GM21515 (cell line): Measurements from ENCODE around the gene DALRD3.
A peak's percentile ranks its signal among the peaks of the same experiment; 100 is the strongest.

Experiments
- ATAC-seq: cut with Tn5 transposase; IDR thresholded peaks from one replicate; pipeline ENCODE4 v1.9.1; 2021; ENCODE audit not compliant: unreplicated experiment

The DALRD3 gene, protein sequence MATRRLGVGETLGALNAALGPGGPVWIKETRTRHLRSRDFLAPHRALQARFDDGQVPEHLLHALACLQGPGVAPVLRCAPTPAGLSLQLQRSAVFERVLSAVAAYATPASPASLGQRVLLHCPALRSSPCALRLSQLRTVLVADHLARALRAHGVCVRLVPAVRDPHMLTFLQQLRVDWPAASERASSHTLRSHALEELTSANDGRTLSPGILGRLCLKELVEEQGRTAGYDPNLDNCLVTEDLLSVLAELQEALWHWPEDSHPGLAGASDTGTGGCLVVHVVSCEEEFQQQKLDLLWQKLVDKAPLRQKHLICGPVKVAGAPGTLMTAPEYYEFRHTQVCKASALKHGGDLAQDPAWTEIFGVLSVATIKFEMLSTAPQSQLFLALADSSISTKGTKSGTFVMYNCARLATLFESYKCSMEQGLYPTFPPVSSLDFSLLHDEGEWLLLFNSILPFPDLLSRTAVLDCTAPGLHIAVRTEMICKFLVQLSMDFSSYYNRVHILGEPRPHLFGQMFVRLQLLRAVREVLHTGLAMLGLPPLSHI

DNA sequence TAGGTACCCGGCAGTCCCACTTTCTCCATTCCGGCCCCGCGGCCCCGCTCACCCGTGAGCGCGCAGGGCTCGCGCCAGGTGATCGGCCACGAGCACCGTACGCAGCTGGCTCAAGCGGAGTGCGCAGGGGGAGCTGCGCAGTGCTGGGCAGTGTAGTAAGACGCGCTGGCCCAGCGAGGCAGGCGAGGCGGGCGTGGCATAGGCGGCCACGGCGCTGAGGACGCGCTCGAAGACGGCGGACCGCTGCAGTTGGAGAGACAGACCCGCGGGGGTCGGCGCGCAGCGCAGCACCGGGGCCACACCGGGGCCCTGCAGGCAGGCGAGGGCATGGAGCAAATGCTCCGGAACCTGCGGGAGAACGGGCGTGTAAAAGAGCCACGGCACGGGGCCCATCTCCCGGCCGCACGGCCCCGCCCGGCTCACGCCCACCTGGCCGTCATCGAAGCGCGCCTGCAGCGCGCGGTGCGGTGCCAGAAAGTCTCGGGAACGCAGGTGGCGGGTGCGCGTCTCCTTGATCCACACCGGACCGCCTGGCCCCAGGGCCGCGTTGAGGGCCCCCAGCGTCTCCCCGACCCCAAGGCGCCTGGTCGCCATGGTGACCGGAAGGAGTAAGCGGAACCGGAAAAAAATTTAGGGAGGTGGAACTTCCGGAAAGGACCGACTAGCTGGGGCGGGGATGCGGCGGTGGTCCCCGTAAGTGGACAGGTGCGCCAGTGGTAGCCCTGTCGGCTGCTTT lies at the start of gene DALRD3:
DALRD3 (minus strand) TSS at position 610 of the 736 bp plus-strand sequence; CDS start at position 594, 16 bp downstream.
- ATAC-seq: no peak

DNA sequence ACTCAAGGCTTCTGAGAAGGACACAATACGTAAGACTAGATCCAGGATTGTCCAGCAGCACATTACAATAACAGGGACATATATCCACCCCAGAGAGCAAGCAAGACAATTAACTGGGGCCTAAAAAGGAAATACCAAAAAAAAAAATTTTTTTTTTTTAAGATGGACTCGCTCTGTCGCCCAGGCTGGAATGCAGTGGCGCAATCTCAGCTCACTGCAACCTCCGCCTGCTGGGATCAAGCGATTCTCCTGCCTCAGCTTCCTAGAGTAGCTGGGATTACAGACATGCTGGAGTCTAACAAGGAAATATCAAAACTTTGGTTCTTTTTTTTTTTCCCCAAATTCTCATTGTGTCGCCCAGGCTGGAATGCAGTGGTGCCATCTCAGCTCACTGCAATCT lies 39.6 kb upstream of the DALRD3 start:
- no peak for ATAC-seq

DNA sequence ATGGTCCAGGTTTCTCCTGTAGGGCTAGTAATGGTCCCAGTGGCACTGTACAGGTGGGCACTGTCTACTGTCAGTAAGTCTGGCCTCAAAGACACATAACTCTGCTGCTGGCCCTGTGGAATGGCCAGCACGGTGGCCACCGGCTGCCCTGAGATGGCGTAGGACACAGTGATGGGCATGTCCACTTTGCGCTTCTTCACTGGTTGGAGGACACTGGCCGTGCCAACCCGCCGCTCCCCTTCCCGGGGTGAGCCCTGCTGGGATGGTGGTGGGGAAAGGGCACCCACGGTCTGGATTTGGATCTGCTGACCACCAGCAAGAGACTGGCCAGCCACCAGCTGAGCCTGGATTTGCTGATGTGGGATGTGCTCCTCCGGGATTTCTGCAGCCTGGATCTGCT lies 38.9 kb upstream of the DALRD3 start:
- ATAC-seq: no peak

DNA sequence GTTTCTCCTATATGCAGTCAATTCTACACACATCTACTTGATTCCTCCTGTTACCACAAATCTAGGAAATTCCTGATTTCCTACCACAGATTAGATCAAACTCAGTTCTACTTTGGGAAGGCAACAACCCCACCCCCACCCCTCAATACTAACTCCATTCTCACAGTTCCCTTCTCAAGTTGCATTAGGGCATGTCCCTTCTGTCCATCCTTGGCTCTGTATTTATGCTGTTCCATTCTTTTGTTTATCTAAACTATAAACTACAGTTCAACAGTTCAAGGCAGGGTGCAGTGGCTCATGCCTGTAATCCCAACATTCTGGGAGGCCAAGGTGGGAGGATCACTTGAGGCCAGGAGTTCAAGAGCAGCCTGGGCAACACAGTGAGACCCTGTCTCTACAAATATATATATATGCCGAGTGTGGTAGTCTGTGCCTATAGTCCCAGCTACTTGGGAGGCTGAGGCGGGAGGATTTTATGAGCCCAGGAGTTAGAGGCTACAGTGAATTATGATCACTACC lies 36.0 kb upstream of the DALRD3 start:
- no peak for ATAC-seq

DNA sequence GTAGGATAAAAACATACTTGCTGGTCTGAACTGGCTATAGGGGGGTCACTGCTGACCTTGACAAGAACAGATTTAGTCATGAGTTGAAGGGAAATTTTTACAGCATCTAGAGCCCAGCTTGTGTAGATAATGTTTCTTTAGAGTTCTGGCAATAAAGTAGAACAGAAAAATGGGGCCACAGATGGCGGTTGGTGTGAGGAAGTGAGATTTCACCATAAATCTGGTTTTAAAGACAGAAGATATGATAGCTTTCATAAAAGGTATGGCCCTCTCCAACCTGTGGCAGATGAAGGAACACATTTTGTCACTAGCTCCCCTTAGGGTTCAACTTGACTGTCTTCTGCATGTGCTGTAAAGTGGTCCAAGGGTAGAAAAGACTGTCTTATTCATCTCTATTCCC lies 35.2 kb upstream of the DALRD3 start:
- ATAC-seq: no peak

DNA sequence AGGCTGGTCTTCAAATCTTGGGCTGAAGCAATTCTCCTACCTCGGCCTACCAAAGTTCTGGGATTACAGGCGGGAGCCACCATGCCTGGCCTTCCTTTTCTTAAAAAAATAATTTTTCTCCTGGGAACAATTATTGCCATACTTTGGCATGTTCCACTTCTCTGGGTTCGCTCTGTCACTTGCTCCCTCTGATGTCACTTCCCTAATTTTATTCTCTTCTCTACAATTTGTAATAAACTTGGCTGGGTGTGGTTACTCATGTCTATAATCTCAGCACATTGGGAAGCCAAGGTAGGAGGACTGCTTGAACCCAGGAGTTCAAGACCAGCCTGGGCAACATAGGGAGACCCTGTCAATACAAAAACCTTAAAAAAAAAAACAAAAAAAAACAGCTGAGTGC lies 16.9 kb upstream of the DALRD3 start:
- ATAC-seq: no peak

DNA sequence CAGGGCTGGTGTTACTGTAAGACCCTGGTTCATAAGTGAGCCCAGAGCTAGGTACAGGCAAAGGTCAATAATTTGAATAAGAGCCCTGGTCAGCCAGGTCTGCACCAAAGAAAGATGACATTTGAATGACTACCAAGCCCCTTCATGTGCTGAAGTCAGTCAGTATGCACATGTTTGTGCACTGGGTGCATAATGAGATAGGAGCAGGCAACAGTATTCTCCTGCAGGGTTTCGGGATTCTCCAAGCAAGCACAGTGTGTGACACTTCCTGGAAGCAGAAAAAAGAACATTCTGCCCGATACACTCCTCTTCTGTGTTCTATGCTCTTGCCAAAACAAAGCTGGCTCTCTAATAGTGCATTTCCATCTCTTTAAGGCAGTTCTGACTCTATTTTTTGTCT lies 16.3 kb upstream of the DALRD3 start:
- ATAC-seq: no peak

DNA sequence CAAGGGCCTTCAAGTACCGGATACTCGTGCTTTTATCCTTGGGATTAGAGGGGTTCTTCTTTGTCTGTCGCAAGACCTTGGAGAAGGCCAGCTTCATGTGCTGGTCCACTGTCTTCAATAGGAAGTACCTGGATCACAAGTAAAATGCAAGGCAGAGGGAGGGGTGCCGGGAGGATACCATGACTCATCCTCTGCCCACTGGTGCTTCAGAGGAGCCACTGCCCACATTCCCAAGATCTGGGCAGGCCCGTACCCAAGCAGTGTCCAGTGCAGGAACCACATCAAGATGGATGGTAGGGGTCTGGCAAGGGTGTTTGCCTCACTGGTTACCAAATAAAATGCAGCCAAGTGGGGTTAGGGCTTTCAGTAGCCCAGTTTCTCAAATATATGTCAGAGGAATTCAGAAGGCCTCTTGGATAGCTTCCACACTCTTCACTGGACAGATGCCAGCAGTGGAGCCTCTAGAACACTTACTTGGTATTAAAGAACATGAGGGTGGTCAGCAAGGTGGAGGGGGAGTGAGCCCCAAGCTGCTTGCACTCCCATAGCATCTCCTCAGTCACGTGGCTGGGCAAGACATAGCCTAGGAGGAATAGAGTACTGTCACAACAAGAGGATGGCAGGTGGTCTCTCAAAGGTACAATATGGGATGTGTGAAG lies 14.4 kb upstream of the DALRD3 start:
- no peak for ATAC-seq

DNA sequence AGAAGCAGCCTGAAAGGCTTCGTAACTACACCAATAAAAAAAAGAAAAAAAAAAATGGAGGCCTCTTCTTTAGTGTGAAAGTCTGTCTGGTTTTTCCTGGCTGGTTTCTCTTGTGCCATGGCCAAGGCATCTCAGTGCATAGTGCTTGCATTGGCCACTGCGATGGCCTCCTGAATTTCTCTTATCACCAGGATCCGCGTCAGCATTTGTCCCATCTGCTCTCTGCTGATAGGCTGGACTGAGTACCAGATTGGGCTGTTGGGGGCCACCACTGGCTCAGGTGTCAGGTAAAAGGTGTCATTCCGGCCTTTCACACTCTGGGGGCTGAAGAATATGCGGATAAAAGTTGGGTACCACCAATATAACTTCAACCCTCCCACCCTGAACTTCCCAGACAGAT lies 11.9 kb upstream of the DALRD3 start:
- no peak for ATAC-seq

DNA sequence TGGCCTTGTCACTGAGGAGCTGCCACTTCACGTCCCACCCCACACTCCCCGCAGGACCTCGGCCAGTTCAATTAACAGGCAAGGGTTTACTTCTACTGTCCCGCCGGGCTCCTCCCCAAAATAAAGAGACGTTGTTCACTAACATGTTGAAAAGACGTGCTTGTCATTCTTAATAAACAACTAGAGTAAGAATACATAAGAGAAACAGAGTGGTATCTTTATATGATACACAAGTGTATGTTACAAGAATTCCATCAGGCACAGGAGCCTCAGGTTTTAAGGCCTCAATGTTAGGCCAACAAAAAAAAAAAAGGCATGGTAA lies 11.1 kb upstream of the DALRD3 start:
- no peak for ATAC-seq

DNA sequence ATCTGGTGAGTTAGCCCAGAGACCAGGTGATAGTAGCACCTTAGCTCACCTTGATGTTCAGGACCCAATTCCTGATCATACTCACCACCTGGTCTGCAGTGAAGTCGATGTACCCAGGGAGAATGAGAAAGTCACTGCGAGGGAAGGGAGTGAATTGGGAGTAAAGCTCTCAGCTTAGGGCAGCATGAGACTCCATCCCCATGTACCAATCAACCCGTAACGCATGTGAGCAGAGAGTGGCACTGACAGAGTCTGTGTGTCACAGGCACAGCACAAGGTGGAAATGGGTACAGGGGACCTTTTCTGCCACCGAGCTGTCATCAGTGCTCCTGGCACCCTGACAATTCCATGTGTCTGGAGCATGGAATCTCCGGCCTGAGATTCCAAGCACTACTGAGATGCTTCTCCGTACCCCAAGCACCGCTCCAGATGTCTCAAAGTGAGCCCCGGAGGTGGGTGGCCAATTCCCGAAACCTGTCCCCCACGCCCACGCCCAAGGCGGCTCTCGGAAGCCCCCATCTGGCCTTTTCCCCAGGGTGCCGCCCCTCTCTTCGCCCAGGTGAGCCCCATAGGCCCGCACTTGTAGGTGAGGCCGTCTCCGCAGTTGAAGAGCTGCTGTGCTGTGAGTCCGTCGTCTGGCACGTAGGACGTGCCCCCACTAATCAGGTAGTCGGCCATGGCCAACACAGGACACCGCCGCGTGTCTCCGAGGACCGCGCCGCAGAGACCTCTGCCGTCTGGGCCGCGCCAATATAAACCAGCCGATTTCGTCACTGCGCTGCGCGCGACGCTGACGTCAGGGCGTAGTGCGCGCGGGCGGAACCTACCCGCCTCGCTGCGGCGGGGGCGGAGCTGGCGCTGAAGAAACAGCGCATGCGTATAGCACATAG lies 10.5 kb upstream of the DALRD3 start, which contains the start of gene IMPDH2:
IMPDH2 (minus strand) TSS at position 726 of the 890 bp plus-strand sequence; CDS start at position 678, 48 bp downstream.
- peak; percentile 79 for ATAC-seq

DNA sequence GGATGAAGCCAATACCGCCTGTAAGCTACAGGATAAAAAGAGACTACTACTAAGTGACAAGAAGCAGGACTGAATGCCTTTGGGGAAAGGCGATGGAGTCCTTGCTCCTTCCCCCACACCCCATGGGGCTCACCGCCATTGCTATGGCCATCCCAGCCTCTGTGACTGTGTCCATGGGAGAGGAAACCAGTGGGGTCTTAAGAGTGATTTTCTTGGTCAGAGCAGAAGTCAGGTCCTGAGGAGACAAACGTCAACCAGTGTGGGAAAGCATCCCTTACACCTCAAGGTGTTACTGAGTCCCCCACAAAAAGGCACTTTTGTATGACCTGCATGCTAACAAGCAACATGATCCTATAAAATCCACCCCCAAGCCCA lies 9.9 kb upstream of the DALRD3 start:
- ATAC-seq: no peak

DNA sequence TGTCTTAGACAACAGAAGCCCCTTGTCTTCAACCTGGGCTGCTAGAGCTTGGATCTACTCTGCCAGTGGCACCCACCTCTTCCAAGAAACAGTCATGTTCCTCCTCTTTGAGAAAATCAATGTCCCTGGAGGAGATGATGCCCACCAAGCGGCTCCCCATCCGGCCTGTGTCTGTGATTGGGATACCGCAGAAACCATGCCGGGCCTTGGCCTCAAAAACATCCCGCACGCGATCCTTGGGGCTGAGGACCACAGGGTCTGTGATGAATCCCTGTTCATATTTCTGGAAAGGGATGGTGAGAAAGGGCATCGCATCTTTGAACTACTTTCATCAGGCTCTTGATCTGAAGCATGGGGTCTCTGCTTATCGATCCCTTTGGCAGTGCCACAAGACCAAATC lies 9.3 kb upstream of the DALRD3 start:
- ATAC-seq: no peak

DNA sequence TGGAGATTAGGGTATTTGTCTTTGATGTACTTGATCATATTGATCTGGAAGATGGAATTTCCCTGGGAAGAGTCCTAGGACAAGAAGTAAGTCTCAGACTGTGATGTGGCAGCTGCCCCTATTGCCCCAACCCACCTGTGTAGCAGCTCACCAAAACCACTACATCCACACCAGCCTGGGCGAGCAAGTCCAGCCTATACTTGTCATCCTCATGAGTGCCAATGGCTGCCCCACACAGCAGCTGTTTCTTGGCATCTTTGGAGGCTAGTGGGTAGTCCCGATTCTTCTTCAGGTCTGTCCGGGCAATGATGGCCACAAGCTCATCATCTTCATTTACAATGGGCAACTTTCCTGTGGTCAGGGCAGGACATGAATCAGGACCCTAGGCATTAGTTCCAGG lies 8.2 kb upstream of the DALRD3 start:
- ATAC-seq: no peak

DNA sequence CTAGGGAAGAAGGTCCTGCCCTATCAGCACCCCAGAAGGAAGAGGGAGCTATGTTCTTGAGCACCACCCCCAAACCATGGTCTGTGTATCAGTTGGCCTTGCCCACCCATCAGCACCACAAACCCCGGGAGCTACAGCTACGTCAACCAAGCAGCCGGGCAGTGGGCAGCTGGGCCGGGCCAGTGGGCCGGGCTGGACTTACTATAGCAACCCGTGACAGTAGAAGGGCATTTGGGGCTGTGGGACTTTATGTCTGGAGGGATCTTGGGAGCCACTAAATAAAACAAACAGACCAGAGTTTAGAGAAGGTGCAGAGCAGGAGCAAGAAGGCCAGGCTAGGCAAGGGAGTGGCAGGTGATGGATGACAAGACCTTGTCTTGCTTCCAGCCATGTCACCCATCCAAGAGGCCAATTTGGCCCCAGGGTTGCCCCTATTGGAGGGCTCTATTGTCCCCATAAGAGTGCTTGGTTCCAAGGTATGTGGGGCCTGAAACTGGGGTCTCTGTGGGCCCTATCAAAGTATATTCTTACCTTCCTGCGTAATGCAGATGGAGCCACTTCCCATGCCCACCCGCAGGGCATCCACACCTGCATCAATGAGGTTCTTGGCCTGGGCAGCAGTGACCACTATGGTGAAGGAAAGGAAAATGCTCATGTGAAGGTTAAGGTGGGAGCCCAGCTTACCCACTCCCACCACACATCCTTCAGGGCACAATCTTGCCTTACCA lies 7.6 kb upstream of the DALRD3 start:
- no peak for ATAC-seq

DNA sequence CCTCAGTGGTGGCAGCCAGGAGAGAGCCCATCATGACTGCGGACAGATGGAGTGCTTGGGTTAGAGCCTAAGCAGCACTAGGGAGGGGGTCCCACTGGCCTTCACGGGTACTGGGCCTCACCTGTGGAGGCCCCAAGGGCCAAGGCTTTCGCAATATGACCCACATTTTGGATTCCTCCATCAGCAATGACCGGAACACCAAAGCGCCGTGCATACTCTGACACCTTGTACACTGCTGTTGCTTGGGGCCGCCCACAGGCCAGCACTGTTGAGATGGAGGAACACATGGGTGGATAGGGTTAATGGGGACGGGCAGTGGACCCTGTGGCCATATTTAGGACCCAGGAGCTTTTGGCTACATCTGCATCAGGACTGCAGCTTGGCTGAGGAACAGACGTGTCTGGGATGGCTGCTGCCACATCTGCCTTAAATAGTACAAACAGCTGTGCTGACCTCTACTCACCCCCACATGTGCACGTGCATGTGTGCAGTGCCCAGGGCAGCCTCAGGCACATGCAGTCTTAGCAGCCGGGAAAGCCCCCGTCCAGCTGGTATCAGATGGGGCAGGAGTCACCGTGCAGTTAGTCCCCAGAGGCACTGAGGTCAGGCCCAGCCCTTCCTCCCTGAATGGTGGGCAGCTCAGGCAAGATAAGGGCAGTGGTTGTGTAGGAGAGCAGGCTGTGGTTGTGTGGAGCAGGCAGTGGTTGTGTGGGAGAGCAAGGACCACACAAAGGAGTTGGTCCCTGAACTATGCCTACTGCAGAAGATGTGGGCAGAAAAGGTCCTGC lies 6.8 kb upstream of the DALRD3 start:
- ATAC-seq: no peak

DNA sequence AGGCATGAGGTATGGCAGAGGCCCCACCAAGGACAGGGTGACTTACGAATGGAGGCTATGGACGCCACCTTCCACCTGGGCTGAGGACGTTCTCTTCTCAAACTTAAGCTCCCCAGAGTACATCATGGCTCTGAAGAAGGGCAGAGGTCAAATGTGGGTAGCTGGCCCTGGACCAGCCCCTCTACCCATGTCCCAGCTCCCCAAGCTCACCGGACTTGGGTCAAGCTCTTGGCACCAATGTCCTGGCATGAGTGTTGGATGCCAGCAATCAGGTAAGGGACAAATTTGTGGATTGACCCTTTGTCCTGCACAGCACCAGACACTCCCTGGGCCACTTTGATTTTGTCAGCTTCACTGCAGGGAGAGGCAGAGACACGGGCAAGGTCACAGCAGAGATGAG lies 6.1 kb upstream of the DALRD3 start:
- ATAC-seq: no peak

DNA sequence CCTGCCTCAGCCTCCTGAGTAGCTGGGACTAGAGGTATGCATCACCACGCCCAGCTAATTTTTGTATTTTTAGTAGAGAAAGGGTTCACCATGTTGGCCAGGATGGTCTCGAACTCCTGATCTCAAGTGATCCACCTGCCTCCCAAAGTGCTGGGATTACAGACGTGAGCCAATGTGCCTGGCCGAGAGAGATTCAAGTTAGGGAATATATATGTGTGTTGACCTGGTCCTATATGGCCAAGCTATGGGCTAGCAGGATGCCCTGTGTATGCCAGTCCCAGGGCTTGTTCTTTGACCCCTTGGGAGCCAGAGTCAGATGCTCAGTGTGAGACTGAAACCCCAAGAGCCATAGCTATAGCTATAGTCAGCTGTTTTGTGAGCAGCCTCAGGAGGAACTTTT lies 5.4 kb upstream of the DALRD3 start:
- ATAC-seq: no peak

DNA sequence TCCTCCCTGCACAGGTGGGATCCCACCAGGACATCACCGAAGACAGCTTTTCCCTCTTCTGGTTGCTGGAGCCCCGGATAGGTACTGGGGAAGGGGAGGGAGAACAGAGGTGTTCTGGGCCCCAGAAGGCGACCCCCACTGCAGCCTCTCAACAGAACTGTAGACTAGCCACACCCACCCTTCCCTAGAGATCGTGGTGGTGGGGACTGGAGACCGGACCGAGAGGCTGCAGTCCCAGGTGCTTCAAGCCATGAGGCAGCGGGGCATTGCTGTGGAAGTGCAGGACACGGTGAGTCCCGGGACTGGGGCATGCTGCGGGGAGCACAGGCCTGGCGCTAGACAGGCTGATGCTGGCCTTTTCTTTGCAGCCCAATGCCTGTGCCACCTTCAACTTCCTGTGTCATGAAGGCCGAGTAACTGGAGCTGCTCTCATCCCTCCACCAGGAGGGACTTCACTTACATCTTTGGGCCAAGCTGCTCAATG lies 4.3 kb upstream of the DALRD3 start:
- ATAC-seq: no peak
